GM12878 (cell line): ENCODE measurements around the gene MIA3. TPM values are rescaled to one million over a fixed set of nuclear protein-coding genes. Genes with fewer than 3 reads are reported as not detected.

Source experiments
- FOXM1 ChIP-seq: IDR thresholded peaks from 2 replicates; pipeline ENCODE4 v1.6.1; 2012; ENCODE audit warnings: low read depth, mild to moderate bottlenecking, inconsistent platforms, low read length, moderate library complexity
- HDAC2 ChIP-seq: fragments of 200-600 bp; sonication (generic); IDR thresholded peaks from 2 replicates; pipeline ENCODE4 v1.6.1; 2017
- HDGF ChIP-seq: fragments of 450-650 bp; IDR thresholded peaks from 2 replicates; pipeline ENCODE4 v1.6.1; 2016; ENCODE audit warnings: antibody characterized with exemption
- IRF4 ChIP-seq: IDR thresholded peaks from 2 replicates; pipeline ENCODE4 v1.6.1; 2011; ENCODE audit warnings: low read depth, low read length
- KDM1A ChIP-seq: fragments of 200-600 bp; sonication (generic); IDR thresholded peaks from 2 replicates; pipeline ENCODE4 v1.6.1; 2016; ENCODE audit warnings: borderline replicate concordance
- MEF2B ChIP-seq: fragments of 450-650 bp; IDR thresholded peaks from 2 replicates; pipeline ENCODE4 v1.6.1; 2018; ENCODE audit warnings: mild to moderate bottlenecking, moderate library complexity; ENCODE audit not compliant: partially characterized antibody, poor library complexity, severe bottlenecking
- MYB ChIP-seq: fragments of 150-350 bp; IDR thresholded peaks from 2 replicates; pipeline ENCODE4 v1.6.1; 2014; ENCODE audit warnings: mild to moderate bottlenecking, low read depth, low read length, borderline replicate concordance
- NR2C2 ChIP-seq: IDR thresholded peaks from 2 replicates; pipeline ENCODE4 v1.6.1; 2011; ENCODE audit warnings: borderline replicate concordance, low read depth; ENCODE audit not compliant: control insufficient read depth, insufficient read length
- PAX8 ChIP-seq: fragments of 450-650 bp; IDR thresholded peaks from 2 replicates; pipeline ENCODE4 v1.6.1; 2017; ENCODE audit warnings: mild to moderate bottlenecking, moderate library complexity
- POLR2AphosphoS5 ChIP-seq: IDR thresholded peaks from 2 replicates; pipeline ENCODE4 v1.6.1; 2011; ENCODE audit warnings: mild to moderate bottlenecking, low read length, inconsistent platforms
- RELA ChIP-seq: fragments of 450-650 bp; IDR thresholded peaks from 2 replicates; pipeline ENCODE4 v1.8.0; 2014; ENCODE audit warnings: borderline replicate concordance; ENCODE audit not compliant: partially characterized antibody
- RFX5 ChIP-seq: IDR thresholded peaks from 2 replicates; pipeline ENCODE4 v1.6.1; 2011; ENCODE audit warnings: low read depth, low read length, improper control_type of control experiment
- SIN3A ChIP-seq: IDR thresholded peaks from 2 replicates; pipeline ENCODE4 v1.6.1; 2012; ENCODE audit warnings: low read depth, low read length, improper control_type of control experiment
- TARDBP ChIP-seq: IDR thresholded peaks from 2 replicates; pipeline ENCODE4 v1.6.1; 2016; ENCODE audit warnings: borderline replicate concordance
- ZNF217 ChIP-seq: fragments of 450-650 bp; IDR thresholded peaks from 2 replicates; pipeline ENCODE4 v1.6.1; 2017; ENCODE audit warnings: antibody characterized with exemption, mild to moderate bottlenecking
- polyA plus RNA-seq, 11 experiments: library from polyadenylated mRNA; depleted of rRNA in 4 of 11; unstranded in 6 of 11; stranded (reverse) in 5 of 11; fragments of >200 nt; fragmentation: Nextera tagmentation in 4 of 11; fragmentation: Illumina TruSeq in 1 of 11; extraction: Ambion mirVana in 4 of 11; extraction: Trizol in 1 of 11; gene quantifications; 1 replicate in 1 of 11; 2 replicates in 10 of 11; pipeline versions ENCODE4 v1.2.1 to v1.2.3, GENCODE V29; 2011 to 2016; ENCODE audit warnings: inconsistent platforms in 2 of 11, missing spikeins in 2 of 11, low read depth in 1 of 11
- total RNA-seq, 4 experiments: library from RNA; depleted of rRNA in 3 of 4; stranded (reverse); fragments of >200 nt in 3 of 4; fragmentation: Illumina TruSeq in 1 of 4; extraction: Trizol in 1 of 4; gene quantifications; 2 replicates each; pipeline versions ENCODE4 v1.2.1 to v1.2.3, GENCODE V29; 2013 to 2021
- TF ChIP-seq, protein P1 (sequence below): fragments of 450-650 bp; IDR thresholded peaks from 2 replicates; pipeline ENCODE4 v1.6.1; 2017; ENCODE audit warnings: mild to moderate bottlenecking, low read depth, inconsistent platforms; ENCODE audit not compliant: poor library complexity, severe bottlenecking
- TF ChIP-seq, protein P2 (sequence below): IDR thresholded peaks from 2 replicates; pipeline ENCODE4 v1.6.1; 2012; ENCODE audit warnings: low read depth, low read length, improper control_type of control experiment
- TF ChIP-seq, protein P3 (sequence below): IDR thresholded peaks from 2 replicates; pipeline ENCODE4 v1.6.1; 2011; ENCODE audit warnings: borderline replicate concordance, low read depth, mild to moderate bottlenecking, moderate library complexity, low read length; ENCODE audit not compliant: insufficient read depth, poor library complexity, severe bottlenecking
- TF ChIP-seq, protein P4 (sequence below): fragments of 450-650 bp; IDR thresholded peaks from 2 replicates; pipeline ENCODE4 v1.6.1; 2016; ENCODE audit warnings: mild to moderate bottlenecking

The MIA3 gene
- total and polyA plus RNA-seq, 10 of the 15 experiments (the other 5 are each of a cell fraction or from before 2014, with no cell fraction given), result 12.9 to 50.8 (median 30.3) TPM

DNA sequence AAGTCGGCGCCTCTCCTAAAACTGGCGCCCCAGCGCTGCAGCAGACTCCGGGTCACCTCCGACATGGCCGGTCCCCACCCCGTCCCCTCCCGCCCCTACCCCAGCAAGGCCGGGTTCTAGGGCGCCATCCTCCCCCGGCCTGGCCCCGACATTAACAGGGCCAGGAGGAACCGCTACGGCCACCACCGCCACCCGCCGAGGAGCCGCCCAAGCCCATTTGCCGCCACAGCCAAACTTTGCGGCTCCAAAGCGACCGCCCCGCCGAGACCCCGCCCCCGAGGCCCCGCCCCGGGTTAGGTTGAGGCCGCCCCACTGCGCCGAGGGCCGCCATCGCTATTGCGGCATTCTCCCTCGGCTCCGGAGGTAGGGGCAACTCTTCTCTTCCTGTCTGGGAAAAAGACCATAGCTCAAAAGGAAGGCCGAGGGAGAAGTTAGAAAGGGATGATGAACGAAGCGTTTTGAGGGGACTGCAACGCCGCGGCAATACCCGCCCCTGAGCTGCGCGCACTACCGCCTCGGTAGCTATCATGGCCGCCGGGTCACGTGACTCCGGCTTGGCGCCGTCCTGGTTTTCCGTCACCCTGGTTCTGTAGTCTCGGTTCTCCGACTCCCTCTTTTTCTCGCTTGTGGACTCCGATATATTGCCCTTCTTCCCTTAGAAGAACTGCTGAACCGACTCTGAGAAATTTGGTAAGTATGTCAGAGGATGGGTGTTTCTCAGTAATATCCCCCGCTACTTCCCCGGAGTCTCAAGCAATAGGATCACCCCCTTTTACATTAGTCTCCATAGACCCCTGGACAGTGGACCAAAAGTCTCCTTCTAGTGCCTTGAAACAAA is 94.6 kb downstream of the MIA3 start, which contains the start of the genes AIDA and BROX (continued):
- TF ChIP-seq, protein P1, sequence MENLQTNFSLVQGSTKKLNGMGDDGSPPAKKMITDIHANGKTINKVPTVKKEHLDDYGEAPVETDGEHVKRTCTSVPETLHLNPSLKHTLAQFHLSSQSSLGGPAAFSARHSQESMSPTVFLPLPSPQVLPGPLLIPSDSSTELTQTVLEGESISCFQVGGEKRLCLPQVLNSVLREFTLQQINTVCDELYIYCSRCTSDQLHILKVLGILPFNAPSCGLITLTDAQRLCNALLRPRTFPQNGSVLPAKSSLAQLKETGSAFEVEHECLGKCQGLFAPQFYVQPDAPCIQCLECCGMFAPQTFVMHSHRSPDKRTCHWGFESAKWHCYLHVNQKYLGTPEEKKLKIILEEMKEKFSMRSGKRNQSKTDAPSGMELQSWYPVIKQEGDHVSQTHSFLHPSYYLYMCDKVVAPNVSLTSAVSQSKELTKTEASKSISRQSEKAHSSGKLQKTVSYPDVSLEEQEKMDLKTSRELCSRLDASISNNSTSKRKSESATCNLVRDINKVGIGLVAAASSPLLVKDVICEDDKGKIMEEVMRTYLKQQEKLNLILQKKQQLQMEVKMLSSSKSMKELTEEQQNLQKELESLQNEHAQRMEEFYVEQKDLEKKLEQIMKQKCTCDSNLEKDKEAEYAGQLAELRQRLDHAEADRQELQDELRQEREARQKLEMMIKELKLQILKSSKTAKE, result peak; percentile 32
- TF ChIP-seq IRF4 (peak; percentile 11; the same call in 1 of the 2 replicates), RELA (peak; percentile 71), TARDBP (no peak), POLR2AphosphoS5 (peak; percentile 69; the same call in 1 of the 2 replicates), MYB (no peak; the same call in 1 of the 2 replicates), FOXM1 (no peak), PAX8 (no peak; the same call in 1 of the 2 replicates), HDAC2 (no peak), RFX5 (0 out of 2 replicates have a peak, but pooled peaks have one; percentile 7), HDGF (no peak), KDM1A (no peak), ZNF217 (no peak), SIN3A (no peak), MEF2B (no peak), NR2C2 (no peak)
- TF ChIP-seq, protein P2, sequence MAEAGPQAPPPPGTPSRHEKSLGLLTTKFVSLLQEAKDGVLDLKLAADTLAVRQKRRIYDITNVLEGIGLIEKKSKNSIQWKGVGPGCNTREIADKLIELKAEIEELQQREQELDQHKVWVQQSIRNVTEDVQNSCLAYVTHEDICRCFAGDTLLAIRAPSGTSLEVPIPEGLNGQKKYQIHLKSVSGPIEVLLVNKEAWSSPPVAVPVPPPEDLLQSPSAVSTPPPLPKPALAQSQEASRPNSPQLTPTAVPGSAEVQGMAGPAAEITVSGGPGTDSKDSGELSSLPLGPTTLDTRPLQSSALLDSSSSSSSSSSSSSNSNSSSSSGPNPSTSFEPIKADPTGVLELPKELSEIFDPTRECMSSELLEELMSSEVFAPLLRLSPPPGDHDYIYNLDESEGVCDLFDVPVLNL, result peak; percentile 57; the same call in 1 of the 2 replicates
- TF ChIP-seq, protein P3, sequence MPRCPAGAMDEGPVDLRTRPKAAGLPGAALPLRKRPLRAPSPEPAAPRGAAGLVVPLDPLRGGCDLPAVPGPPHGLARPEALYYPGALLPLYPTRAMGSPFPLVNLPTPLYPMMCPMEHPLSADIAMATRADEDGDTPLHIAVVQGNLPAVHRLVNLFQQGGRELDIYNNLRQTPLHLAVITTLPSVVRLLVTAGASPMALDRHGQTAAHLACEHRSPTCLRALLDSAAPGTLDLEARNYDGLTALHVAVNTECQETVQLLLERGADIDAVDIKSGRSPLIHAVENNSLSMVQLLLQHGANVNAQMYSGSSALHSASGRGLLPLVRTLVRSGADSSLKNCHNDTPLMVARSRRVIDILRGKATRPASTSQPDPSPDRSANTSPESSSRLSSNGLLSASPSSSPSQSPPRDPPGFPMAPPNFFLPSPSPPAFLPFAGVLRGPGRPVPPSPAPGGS, result peak; percentile 15
- TF ChIP-seq, protein P4, sequence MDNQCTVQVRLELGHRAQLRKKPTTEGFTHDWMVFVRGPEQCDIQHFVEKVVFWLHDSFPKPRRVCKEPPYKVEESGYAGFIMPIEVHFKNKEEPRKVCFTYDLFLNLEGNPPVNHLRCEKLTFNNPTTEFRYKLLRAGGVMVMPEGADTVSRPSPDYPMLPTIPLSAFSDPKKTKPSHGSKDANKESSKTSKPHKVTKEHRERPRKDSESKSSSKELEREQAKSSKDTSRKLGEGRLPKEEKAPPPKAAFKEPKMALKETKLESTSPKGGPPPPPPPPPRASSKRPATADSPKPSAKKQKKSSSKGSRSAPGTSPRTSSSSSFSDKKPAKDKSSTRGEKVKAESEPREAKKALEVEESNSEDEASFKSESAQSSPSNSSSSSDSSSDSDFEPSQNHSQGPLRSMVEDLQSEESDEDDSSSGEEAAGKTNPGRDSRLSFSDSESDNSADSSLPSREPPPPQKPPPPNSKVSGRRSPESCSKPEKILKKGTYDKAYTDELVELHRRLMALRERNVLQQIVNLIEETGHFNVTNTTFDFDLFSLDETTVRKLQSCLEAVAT, result no peak
